Measurements from ENCODE around the gene TDP1.
"Not testable (repeated sequence)": the region's sequence is repeated elsewhere in the genome, so short reads cannot be mapped to it uniquely, and the experiment has no call there.

TDP1 gene

DNA sequence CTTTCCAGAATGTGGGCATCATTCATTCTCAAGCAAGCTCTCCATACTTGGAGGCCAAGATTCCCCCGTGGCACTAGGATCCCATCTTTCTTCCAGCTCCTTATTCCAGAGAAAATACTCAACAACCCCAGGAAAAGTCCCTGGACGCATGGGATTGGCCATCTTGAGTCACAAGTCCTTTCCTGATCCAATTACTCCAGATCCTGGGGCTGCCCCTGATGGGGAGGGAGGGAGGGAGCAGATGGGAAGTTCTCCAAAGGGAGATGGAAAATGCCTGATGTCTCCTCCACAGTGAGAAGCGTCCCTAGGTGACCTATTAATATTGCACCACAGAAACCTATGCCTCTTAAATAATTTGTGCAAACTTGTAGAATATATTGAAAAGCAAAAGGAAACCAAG, 93.7 kb downstream of the TDP1 start:
- DNase-seq (ENCODE audit: low read depth): no peak

DNA sequence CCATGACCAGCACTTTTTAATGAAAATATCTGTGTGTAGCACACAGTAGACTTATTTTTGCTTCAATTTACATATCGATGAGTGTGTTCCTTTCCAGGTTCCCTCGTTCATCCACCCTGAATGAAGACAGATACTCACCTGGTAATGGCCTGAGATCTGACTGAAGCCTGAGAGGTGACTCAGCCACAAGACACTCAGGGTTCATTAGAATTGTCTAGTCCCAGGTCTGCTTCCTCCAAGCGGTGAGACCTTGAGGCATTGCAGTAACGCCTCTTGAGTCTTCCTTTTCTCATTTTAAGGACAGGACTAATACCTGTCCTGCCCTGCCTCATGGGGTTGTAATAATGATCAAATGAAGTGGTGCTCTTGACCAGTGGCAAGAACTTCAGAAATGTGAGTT, 94.5 kb downstream of the TDP1 start:
- DNase-seq (ENCODE audit: low read depth): no peak

DNA sequence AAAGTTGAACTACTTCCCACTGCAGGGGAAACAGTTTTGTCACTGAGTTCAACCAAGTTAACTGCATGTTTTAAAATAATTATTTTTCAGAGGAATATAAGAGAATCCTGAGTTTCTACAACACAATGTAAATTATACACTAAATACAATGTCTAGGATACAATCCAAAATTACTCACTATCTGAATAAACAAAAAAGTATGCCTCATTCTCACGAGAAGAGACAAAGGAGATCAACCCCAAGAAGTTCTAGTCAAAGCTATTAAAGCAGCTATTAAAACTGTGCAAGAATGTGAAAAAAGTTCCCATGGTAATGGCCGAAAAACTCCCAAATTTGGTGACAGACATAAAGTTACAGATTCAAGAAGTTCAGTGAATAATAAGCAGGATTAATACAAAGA, 97.3 kb downstream of the TDP1 start:
- no peak for DNase-seq (ENCODE audit: low read depth)

DNA sequence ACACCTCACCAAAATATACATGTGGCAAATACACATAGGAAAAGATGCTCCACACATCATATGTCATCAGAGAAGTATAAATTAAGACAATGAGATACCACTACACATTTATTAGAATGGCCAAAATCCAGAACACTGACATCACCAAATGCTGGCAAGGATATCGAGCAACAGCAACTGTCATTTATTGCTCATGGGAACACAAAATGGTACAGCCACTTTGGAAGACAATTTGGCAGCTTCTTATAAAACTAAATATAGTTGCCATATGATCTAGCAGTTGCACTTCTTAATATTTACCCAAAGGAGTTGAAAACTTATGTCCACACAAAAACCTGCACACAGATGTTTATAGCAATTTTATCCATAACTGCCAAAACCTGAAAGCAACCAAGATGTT, 99.1 kb downstream of the TDP1 start:
- DNase-seq (ENCODE audit: low read depth): no peak

DNA sequence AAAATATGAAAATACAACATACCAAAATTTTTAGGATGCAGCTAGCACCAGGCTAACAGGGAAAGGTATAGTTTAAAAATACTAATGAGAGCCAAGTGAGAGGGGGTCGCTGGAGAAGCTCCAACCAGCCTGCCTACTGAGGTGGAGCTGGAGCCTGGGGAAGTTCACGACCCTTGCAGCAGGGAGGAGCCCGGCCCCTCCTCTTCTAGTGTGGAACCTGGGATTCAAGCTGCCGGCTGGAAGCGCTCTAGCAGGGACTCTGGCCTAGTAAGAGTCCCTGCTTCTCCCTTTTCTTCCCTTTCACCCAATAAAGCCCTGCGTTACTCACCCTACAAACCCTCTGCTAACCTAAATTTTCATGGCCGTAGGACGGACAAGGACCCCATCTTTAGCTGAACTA, 101.1 kb downstream of the TDP1 start:
- no peak for DNase-seq (ENCODE audit: low read depth)

DNA sequence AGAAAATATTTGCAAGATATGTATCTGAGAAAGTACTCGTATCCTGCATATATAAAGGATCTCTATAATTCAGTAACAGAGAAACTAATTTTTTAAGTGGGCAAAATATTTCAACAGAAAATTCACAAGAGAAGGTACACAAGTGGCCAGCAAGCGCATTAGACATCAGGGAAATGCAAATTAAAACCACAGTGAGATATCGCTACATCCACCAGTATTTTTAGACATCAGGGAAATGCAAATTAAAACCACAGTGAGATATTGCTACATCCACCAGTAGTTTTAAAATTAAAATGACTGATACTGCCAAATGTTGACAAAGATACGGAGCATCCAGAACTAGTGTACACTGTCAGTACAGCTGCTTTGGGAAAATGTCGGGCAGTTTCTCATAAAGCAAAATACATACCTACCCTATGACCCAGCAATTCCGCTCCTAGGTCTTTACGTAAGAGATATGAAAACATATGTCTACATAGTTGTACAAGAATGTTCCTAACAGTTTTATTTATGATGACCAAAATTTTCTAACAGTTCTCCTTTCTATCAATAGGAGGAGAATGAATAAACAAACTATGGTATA, 103.2 kb downstream of the TDP1 start:
- DNase-seq (ENCODE audit: low read depth): no peak

DNA sequence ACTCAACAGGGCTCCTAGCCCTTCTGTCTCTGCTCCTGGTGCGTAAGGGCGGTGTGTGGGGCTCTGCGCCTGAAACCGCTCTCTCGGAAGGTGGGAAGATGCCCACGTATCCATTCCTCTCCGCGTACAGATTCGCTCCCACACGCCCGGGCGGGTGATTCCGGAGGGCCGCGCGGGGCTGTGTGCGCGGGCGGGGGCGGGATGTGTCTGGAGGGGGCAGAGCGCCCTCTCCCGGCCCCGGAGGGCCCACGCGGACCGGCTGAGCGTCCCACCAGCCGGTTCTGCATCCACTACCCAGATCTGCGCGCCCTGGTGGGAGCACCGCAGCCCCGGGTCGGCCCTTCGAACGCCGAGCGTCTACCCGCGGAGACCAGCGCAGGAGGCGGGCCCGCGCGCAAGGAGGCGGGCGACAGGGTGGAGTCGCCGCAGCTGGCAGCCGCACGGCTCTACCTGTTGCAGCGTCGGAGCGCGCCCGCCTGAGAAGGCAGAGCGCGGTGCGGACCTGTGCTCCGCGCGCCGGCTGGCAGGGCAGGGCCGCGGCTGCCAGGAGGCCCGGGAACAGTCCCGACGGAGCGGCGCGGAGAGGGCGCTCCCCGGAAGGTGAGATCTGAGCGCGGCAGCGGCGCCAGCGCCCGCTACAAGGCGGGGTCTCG, 104.7 kb downstream of the TDP1 start:
- DNase-seq (ENCODE audit: low read depth): no peak

- no peak for DNase-seq (ENCODE audit: low read depth)
Observed at GRCh38 chr14:90060965-90061684, 105.4 kb downstream of the TDP1 start.

- no peak for DNase-seq (ENCODE audit: low read depth)
Observed at GRCh38 chr14:90061685-90062126, 106.0 kb downstream of the TDP1 start, which contains the start of gene KCNK13. Gene KCNK13, plus strand, starts transcription at chr14:90061994. Its CDS starts 212 bp downstream, at chr14:90062206.

DNA sequence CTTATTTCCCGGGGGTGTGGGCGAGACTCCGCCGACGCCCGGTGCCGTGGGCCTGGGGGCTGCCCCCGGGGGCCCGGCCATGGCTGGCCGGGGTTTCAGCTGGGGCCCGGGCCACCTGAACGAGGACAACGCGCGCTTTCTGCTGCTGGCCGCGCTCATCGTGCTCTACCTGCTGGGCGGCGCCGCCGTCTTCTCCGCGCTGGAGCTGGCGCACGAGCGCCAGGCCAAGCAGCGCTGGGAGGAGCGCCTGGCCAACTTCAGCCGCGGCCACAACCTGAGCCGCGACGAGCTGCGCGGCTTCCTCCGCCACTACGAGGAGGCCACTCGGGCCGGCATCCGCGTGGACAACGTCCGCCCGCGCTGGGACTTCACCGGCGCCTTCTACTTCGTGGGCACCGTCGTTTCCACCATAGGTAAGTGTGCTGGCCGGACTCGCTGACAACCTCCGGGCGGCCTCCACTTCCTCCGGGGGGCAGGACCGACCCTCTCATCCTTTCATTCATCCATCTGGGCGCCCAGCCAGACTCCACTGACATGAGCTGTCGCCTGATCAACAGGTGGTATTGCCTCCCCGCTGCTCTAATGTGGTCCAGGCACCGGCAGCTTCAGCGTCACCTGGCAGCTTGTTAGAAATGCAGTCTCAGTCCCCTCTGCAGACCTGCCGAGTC, 106.5 kb downstream of the TDP1 start:
- DNase-seq (ENCODE audit: low read depth): no peak

- DNase-seq (ENCODE audit: low read depth): no peak
Observed at GRCh38 chr14:90062822-90063539, 107.3 kb downstream of the TDP1 start.

- DNase-seq (ENCODE audit: low read depth): no peak
Observed at GRCh38 chr14:90072350-90072749, 116.6 kb downstream of the TDP1 start.

GRCh38 chr14:90079576-90079975, 123.8 kb downstream of the TDP1 start:
- DNase-seq (ENCODE audit: low read depth): no peak

GRCh38 chr14:90087433-90087832, 131.7 kb downstream of the TDP1 start:
- no peak for DNase-seq (ENCODE audit: low read depth)

DNA sequence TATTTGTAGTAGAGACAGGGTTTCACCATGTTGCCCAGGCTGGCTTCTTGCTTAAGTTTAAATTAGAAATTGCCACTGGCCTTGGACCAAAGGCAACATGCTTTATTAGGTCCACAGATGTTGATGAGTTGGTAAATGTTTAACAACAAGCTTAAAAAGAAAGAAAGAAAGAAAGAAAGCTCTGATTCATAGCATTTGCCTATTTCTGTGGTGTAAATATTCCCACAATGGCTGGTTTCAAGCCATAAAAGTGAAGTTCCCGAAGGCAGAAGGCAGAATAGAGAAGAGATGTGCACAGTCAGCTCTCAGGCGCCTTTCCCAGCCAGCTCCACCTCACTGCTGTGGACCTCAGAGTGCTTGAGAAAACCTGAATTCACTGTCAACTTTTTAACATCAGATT, 132.4 kb downstream of the TDP1 start:
- no peak for DNase-seq (ENCODE audit: low read depth)

DNA sequence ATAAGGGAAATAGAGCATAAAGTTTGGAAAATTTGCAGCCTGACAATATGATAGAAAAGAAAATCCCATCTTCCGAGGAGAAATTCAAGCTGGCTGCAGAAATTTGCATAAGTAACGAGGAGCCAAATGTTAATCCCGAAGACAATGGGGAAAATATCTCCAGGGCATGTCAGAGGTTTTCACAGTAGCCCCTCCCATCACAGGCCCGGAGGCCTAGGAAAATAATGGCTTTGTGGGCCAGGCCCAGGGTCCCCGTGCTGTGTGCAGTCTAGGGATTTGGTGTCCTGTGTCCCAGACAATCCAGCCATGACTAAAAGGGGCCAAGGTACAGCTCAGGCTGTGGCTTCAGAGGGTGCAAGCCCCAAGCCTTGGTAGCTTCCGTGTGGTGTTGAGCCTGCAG, 133.8 kb downstream of the TDP1 start:
- DNase-seq (ENCODE audit: low read depth): not testable (repeated sequence)

DNA sequence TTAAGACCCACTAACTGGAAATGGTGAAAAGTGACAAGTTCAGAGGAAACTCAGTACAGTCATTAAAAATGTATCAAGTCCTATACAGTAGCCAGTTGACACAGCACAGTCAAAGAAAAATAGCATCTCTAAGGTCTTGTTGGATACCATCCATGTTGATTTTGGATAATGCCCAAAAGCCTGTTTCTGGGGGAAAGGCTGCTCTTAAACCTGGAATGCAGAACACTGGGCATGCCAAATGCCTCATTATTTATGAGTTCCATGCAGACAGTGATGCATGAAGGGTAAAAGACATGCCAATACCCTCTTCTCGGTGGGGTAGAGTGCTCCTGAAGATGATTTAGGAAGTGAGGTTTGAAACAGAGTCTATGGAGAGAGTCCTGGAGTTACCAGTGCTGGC, 135.7 kb downstream of the TDP1 start:
- no peak for DNase-seq (ENCODE audit: low read depth)

DNA sequence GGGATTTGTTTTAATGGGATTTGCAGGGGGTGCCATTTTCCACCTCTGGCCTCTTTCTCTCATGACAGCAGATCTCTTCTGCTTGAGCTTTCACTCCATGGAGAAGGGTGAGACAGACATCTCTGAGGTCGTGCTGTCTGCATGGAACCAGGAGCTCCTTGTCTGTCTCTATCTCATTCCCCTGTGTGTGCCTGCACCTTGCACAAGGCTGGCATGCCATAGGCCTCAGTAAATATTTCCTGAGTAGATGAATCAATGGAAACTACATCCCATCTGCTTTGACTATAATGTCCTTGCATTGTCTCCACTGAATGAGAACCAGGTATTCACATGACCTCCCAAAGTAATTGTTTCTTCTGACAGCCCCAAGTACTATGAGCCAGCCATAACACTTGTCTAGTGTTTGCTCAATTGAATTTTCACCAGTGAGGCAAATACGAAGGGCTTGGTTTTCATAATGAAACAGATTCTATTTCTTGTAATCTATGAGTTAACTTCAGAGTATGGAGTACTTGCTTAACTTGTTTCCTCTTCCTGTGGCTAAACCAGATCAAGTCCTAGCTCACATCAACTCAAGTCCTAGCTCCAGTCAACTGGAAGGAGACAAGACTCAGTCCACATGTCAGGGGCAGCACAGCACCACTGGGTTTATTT, 138.3 kb downstream of the TDP1 start:
- DNase-seq (ENCODE audit: low read depth): no peak
